Stimulated activated CD8-positive, alpha-beta memory T cell treated with anti-CD3 and anti-CD28 coated beads, Interleukin-7, amount 100 ng/mL, for 48 hours (primary cell): ENCODE results near the gene TMEM245.

Experiments used
- DNase-seq, 2 donors: peaks; one replicate each; pipeline ENCODE4 v3.0.0-alpha.2; 2020; ENCODE audit warnings: low read depth in 1 of 2; ENCODE audit errors: extremely low read depth in 1 of 2

The TMEM245 gene

DNA sequence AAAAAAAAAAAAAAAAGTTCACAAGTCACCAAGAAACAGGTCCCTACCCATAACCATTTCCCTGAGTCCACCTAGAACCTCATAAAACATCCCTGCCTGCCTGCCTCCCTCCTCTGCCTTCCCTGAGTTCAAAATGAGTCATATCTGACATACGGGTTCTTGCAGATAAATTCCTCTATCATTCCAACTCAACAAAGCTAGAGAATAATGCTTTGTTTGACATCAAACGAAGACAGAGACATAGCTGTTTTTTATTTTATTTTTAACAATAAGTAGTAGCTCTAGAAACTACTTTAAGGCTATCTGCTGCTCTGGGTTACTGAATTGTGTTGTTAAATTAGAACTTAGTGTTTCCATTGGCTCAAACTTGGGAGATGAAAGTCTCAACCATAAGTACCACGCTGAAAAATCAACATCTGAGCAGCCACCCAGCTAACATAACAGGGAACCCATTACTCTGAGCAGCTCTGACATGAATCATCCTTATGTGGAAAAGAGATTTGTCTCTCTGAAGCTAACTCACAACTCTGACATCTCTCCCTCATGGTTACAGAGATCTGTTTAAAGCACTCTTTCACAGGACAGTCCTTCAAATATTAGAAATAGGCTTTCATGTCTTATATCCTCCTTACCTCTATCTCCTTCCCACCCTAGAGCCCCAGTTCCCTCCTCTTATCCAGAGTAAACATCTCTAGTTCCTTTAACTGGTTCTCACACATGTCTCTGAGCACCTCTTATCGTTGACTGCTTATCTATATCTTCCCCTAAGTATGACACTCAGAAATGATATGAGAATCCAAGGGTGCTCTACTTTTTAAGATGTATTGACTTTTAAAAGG, 12.1 kb downstream of the TMEM245 start:
- no peak for DNase-seq

GRCh38 chr9:109101810-109102209, 17.9 kb downstream of the TMEM245 start:
- no peak for DNase-seq

GRCh38 chr9:109101202-109101595, 18.5 kb downstream of the TMEM245 start:
- DNase-seq = no peak

GRCh38 chr9:109100543-109101201, 19.1 kb downstream of the TMEM245 start:
- no peak for DNase-seq

DNA sequence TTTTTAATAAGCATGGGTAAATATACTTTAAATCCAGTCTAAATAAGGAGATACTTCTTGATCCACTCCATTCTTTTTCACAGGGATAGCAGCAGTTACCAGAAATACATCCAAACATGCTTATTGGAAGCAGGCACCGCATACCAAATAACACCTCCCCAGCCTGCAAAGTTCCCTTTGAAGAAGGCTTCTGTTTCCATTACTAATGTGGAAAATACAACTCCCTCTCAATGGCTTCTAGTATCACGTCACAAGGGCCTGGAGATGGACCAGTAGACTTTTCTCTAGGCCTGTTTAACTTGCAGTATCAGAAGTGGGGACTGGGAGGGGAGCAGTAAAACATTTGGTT, 20.8 kb downstream of the TMEM245 start:
- no peak for DNase-seq

DNA sequence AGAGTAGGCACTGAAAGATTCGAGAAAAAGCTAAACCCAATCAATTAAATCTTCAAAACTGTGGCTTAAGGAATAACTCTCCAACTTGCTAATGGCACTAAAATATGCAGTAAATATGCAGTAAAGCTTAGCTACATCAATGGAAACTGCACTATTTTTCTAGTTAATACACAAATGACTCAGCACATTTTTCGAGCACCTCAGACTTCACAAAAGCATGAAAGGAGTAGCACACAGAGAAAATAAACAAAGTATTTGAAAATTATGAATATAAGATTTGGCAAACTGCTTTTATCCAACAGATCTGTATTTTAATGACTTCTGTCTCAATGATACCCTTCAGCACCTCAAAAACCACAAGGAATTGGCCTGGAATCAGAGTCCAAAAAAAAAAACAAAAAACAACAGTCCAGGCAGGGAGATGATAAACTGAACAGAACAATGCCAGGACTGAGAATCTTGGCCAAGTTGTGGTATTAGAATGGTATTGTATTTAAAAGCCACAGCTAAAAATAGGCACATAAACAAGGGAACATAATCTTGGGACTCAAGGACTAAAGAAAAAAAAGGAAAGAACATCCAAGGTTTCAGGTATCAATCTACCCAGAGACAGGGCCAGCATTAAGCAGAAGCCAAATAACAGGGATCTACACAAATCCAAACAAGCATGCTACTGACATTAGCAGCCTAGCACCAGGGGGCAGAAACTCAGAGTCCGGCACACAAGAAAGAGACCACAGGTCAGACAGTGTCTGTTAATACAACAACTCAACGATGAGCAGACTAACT, 21.4 kb downstream of the TMEM245 start:
- no peak for DNase-seq

- no peak for DNase-seq
Observed at GRCh38 chr9:109097146-109097545, 22.6 kb downstream of the TMEM245 start.

GRCh38 chr9:109095321-109095720, 24.4 kb downstream of the TMEM245 start:
- no peak for DNase-seq

- DNase-seq = no peak
Observed at GRCh38 chr9:109094268-109094667, 25.5 kb downstream of the TMEM245 start.

GRCh38 chr9:109092587-109092986, 27.2 kb downstream of the TMEM245 start:
- DNase-seq = no peak

- no peak for DNase-seq
Observed at GRCh38 chr9:109092051-109092580, 27.6 kb downstream of the TMEM245 start.

DNA sequence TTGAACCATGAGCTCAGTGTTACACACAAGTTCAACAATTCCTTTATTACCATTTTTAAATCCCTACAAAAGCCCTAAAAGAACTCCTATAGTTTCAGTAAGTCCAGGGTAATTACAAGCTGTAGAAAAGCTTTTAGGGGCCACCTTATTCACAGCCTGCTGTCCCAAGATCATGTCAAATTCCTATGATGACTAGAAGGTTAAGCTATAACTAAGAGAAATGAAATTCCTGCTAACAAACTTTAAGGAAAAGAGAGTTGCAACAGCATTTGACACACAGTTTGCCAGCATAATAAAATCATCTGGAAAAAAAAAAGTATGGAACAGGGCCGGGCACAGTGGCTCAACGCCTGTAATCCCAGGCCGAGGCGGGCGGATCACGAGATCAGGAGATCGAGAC, 31.5 kb downstream of the TMEM245 start:
- no peak for DNase-seq

DNA sequence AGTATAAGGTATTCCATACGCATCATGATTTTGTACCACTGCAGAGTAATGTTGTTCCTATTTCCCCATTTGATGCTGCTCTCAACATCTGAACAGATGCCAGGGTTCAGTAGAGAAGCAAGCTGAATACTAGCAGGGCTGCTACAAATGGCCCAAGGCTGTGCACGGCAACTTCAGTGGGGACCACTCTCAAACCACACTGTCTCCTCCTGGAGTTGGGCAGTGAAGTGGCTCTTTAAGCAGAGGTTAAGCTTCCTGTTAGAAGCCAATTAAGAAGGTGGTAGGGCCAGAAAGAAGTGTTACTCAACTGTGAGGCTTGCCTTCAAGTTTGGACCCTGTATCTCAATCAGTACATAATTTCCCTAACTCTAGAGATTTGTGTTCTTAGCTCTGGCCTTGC, 32.0 kb downstream of the TMEM245 start:
- no peak for DNase-seq

GRCh38 chr9:109086221-109086620, 33.5 kb downstream of the TMEM245 start:
- no peak for DNase-seq

DNA sequence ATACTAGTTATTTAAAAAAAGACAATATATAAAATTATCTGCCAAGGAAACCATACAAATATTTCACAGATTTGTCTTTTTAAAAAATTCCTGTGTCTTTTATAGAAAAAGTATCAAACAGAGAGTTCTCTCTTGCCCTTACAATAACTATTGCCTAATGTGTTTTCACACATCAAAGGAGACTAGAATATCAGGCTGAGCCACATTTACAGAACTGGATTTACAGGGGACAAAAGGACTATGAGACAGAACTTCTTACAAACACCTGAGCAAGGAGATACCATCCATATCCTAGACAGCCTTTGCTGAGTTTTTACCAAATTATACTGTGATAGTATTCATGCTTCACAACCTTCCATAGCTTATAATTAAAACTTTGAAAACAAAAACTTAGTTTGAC, 34.2 kb downstream of the TMEM245 start:
- no peak for DNase-seq

DNA sequence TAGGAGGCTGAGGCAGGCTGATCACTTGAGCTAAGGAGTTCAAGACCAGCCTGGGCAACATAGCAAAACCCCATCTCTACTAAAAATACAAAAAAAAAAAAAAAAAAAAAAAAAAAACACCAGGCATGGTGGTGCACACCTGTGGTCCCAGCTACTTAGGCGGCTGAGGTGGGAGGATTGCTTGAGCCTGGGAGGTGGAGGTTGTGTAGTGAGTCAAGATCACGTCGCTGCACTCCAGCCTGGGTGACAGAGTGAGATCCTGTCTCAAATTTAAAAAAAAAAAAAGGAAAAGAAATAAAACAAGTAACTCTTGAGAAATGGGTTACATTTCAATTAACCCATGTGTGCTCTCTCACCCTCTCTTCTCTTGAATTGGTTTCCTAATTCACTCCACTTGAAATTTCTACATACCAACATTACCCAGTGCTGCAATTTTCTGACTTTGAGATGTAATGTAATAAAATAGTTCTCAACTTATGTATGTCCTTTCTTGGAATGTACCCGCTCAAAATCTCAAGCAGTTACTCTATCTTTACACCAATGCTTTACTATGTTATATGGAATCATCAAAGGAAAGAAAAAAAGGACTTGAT, 35.8 kb downstream of the TMEM245 start:
- DNase-seq = no peak

- no peak for DNase-seq
Observed at GRCh38 chr9:109083141-109083540, 36.6 kb downstream of the TMEM245 start.

- DNase-seq = no peak
Observed at GRCh38 chr9:109082091-109082620, 37.6 kb downstream of the TMEM245 start.

DNA sequence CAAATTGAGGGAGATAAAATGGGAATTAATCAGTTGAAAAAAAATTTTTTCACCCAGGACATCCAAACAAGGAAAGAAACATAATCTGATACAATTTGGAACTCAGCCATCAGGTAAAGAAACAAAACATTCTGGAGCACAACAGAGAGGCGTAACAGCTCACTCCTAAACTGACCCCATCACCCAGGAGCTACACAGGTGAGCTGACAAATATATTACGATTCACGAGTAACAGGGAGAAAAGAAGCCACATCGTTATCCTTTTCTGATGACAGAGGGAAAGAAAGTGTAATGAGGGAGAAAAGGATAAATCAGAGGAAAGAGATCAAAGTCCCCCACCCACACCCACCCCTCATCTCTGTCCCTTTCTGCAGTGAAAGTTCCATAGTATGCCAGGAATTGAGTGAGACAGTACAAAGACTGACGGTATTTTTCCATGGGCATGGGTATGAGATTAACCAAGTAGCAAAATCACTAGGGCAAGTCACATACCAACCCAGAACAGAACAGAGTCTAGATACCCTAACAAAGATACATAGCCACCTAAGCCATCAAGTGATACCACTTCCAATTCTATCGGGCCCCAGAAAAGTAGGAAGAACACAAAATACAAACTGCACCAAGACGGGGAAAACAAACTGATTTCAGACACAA, 45.4 kb downstream of the TMEM245 start:
- DNase-seq = no peak

- DNase-seq = no peak
Observed at GRCh38 chr9:109072821-109073435, 46.8 kb downstream of the TMEM245 start.
